DMS153 (cell line): ENCODE results near the gene GPR158.

Experiments used
- DNase-seq: peaks from one replicate; lab custom pipeline; 2025; lab: John Stamatoyannopoulos, UW

GPR158 gene

GRCh38 chr10:25504306-25504705 is 329.5 kb downstream of the GPR158 start:
- DNase-seq = no peak

- no peak for DNase-seq
Measured at GRCh38 chr10:25504838-25505237, 330.0 kb downstream of the GPR158 start.

GRCh38 chr10:25505466-25505865 is 330.7 kb downstream of the GPR158 start:
- DNase-seq = no peak

- no peak for DNase-seq
Measured at GRCh38 chr10:25506821-25507335, 332.1 kb downstream of the GPR158 start.

- DNase-seq = no peak
Measured at GRCh38 chr10:25508112-25508815, 333.5 kb downstream of the GPR158 start.

- no peak for DNase-seq
Measured at GRCh38 chr10:25509151-25509550, 334.4 kb downstream of the GPR158 start.

GRCh38 chr10:25522294-25522693 is 347.5 kb downstream of the GPR158 start:
- no peak for DNase-seq

- DNase-seq = no peak
Measured at GRCh38 chr10:25522946-25523608, 348.3 kb downstream of the GPR158 start.

GRCh38 chr10:25530306-25530705 is 355.5 kb downstream of the GPR158 start:
- no peak for DNase-seq

- no peak for DNase-seq
Measured at GRCh38 chr10:25531457-25532061, 356.8 kb downstream of the GPR158 start.

GRCh38 chr10:25532213-25532612 is 357.4 kb downstream of the GPR158 start:
- DNase-seq = no peak

GRCh38 chr10:25536027-25536426 is 361.2 kb downstream of the GPR158 start:
- no peak for DNase-seq

- DNase-seq = no peak
Measured at GRCh38 chr10:25547382-25547781, 372.6 kb downstream of the GPR158 start.

GRCh38 chr10:25552283-25552919 is 377.6 kb downstream of the GPR158 start:
- DNase-seq = no peak

GRCh38 chr10:25555865-25556264 is 381.1 kb downstream of the GPR158 start:
- no peak for DNase-seq

- DNase-seq = no peak
Measured at GRCh38 chr10:25556457-25556856, 381.7 kb downstream of the GPR158 start.

- DNase-seq = no peak
Measured at GRCh38 chr10:25557136-25557535, 382.3 kb downstream of the GPR158 start.

GRCh38 chr10:25561758-25562157 is 387.0 kb downstream of the GPR158 start:
- no peak for DNase-seq

- DNase-seq = no peak
Measured at GRCh38 chr10:25562547-25562946, 387.7 kb downstream of the GPR158 start.

GRCh38 chr10:25564351-25564750 is 389.6 kb downstream of the GPR158 start:
- no peak for DNase-seq

- no peak for DNase-seq
Measured at GRCh38 chr10:25565570-25565969, 390.8 kb downstream of the GPR158 start.

GRCh38 chr10:25573316-25573715 is 398.5 kb downstream of the GPR158 start:
- DNase-seq = no peak

GRCh38 chr10:25575343-25575742 is 400.5 kb downstream of the GPR158 start:
- no peak for DNase-seq
